Breast epithelium (tissue), 3 donors: ENCODE measurements around the gene SFMBT2.

Experiments used
- CTCF ChIP-seq, 3 donors: fragments of 450-650 bp; IDR thresholded peaks; one replicate each; pipeline ENCODE4 v1.5.1; 2016 to 2017; ENCODE audit warnings: antibody characterized with exemption in 3 of 3, mild to moderate bottlenecking in 3 of 3, moderate library complexity in 3 of 3
- POLR2A ChIP-seq: fragments of 450-650 bp; IDR thresholded peaks from one replicate; pipeline ENCODE4 v1.6.1; 2016; ENCODE audit warnings: antibody characterized with exemption, mild to moderate bottlenecking, moderate library complexity

GRCh38 chr10:7117177-7117799, 293.5 kb downstream of the SFMBT2 start:
- TF ChIP-seq CTCF (IDR thresholded peaks at IDR 0.05) (no peak), POLR2A (no peak)
